GM18526 (cell line): ENCODE measurements around the gene MC4R.

Experiments
- POLR2A ChIP-seq: IDR thresholded peaks from 3 replicates; pipeline ENCODE4 v1.6.1; 2011; ENCODE audit not compliant: insufficient read length; ENCODE audit errors: extremely low read depth

Gene MC4R

GRCh38 chr18:60372596-60372995 lies at the start of gene MC4R:
Gene MC4R, minus strand, starts transcription at chr18:60372775. Its CDS starts 426 bp downstream, at chr18:60372349.
- TF ChIP-seq POLR2A = no peak

- no peak for TF ChIP-seq POLR2A
Measured at GRCh38 chr18:60421356-60422118, 49.0 kb upstream of the MC4R start.

GRCh38 chr18:60417946-60418345 lies 45.4 kb upstream of the MC4R start:
- no peak for TF ChIP-seq POLR2A

GRCh38 chr18:60413944-60414547 lies 41.5 kb upstream of the MC4R start:
- TF ChIP-seq POLR2A = no peak

GRCh38 chr18:60411715-60412114 lies 39.1 kb upstream of the MC4R start:
- no peak for TF ChIP-seq POLR2A

- no peak for TF ChIP-seq POLR2A
Measured at GRCh38 chr18:60406721-60407120, 34.1 kb upstream of the MC4R start.

GRCh38 chr18:60404486-60405085 lies 32.0 kb upstream of the MC4R start:
- no peak for TF ChIP-seq POLR2A

- TF ChIP-seq POLR2A = no peak
Measured at GRCh38 chr18:60401346-60401745, 28.8 kb upstream of the MC4R start.

- no peak for TF ChIP-seq POLR2A
Measured at GRCh38 chr18:60391571-60392226, 19.1 kb upstream of the MC4R start.

GRCh38 chr18:60389314-60389713 lies 16.7 kb upstream of the MC4R start:
- TF ChIP-seq POLR2A = no peak

GRCh38 chr18:60385693-60386092 lies 13.1 kb upstream of the MC4R start:
- no peak for TF ChIP-seq POLR2A

GRCh38 chr18:60383893-60384292 lies 11.3 kb upstream of the MC4R start:
- no peak for TF ChIP-seq POLR2A

- TF ChIP-seq POLR2A = no peak
Measured at GRCh38 chr18:60377778-60378469, 5.3 kb upstream of the MC4R start.

GRCh38 chr18:60372132-60372531 lies 443 bp downstream of the MC4R start:
- no peak for TF ChIP-seq POLR2A

GRCh38 chr18:60358516-60358915 lies 14.1 kb downstream of the MC4R start:
- no peak for TF ChIP-seq POLR2A
